Measurements from ENCODE around the gene VAC14.

- TF ChIP-seq CTCF (IDR thresholded peaks at IDR 0.05), result no peak
- TF ChIP-seq POLR2A (IDR thresholded peaks at IDR 0.05), result no peak
Measured at GRCh38 chr16:70656712-70657263, 144.2 kb downstream of the VAC14 start.

Measured in suprapubic skin (tissue), 3 donors.